ENCODE data around the gene C6orf132.

Gene C6orf132

DNA sequence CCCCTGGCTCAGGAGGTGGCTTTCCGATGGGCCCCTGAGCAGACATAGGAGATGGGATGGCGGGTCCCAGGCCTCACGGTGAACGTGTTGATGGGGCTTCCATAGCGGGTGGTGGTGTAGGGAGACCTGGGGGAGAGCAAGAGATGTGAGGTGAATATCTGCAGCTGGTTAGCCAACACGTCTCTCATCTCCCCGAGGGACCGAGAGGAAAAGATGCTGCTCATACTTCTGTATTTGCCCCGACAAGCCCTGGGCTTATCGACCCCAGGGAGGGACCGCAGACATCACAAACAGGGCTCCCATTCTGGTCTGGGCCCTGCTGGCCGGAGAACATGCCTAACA is 38.7 kb downstream of the C6orf132 start:
- DNase-seq = no peak

GRCh38 chr6:42103216-42103615 is 39.2 kb downstream of the C6orf132 start:
- DNase-seq = no peak

GRCh38 chr6:42101186-42101657 is 41.2 kb downstream of the C6orf132 start:
- DNase-seq = no peak

GRCh38 chr6:42100029-42100901 is 42.2 kb downstream of the C6orf132 start:
- no peak for DNase-seq

- DNase-seq = no peak
These were observed 42.9 kb downstream of the C6orf132 start for GRCh38 chr6:42099340-42100028.

- no peak for DNase-seq
These were observed 46.5 kb downstream of the C6orf132 start for GRCh38 chr6:42095776-42096541.

DNA sequence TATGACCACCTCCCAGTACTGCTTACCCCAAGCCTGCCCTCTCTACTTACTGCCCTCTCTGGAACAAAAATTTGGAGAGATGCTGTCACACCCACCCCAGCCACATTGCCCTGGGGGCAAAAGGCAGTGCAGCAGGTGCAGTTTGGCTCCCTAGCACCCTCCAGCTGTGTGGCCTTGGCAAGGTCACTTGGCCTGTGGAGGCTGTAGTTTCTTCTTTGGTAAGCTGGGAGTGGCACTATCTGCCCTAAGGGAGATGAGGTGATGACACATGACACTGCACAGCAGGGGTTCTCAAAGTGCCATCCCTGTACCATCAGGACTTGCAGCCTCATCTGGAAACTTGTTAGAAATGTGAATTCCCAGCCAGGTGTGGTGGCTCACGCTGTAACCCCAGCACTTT is 47.3 kb downstream of the C6orf132 start:
- no peak for DNase-seq

DNA sequence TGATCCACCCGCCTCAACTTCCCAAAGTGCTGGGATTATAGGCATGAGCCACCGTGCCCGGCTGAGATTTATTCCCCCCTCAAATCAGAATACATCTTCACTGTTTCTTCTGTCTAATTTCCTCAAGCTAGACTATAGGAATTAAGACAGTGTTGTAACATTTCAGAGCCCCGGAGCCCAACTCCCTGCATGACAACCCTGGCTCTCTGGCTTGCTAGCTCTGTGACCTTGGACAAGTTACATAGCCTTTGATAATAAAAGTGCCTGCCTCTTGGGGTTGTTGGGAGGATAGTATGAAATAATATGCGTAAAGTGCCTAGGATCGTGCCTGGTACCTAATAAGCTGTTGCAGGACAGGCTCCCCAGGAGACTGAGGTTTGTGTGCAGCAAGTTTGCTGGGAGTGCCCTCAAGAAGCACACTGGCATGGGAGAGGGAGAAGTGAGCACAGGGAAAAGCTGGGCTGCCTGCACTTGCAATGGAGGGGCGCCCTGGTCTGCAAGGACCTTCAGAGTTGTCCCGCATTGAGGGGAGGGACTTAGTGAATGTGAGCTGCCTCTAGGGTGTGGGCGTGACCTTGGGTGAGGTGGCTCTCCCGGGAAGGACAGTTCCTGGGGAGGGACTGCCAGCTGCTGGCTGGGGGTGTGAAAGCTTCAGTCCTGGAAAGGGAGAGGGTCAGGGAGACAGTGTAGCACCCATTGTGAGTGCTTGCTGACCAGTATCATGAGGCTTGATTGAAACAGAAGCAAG is 48.7 kb downstream of the C6orf132 start:
- no peak for DNase-seq

GRCh38 chr6:42091718-42092023 is 50.7 kb downstream of the C6orf132 start:
- no peak for DNase-seq

- no peak for DNase-seq
These were observed 51.4 kb downstream of the C6orf132 start for GRCh38 chr6:42090819-42091717.

- DNase-seq = no peak
These were observed 54.3 kb downstream of the C6orf132 start for GRCh38 chr6:42088101-42088591.

DNA sequence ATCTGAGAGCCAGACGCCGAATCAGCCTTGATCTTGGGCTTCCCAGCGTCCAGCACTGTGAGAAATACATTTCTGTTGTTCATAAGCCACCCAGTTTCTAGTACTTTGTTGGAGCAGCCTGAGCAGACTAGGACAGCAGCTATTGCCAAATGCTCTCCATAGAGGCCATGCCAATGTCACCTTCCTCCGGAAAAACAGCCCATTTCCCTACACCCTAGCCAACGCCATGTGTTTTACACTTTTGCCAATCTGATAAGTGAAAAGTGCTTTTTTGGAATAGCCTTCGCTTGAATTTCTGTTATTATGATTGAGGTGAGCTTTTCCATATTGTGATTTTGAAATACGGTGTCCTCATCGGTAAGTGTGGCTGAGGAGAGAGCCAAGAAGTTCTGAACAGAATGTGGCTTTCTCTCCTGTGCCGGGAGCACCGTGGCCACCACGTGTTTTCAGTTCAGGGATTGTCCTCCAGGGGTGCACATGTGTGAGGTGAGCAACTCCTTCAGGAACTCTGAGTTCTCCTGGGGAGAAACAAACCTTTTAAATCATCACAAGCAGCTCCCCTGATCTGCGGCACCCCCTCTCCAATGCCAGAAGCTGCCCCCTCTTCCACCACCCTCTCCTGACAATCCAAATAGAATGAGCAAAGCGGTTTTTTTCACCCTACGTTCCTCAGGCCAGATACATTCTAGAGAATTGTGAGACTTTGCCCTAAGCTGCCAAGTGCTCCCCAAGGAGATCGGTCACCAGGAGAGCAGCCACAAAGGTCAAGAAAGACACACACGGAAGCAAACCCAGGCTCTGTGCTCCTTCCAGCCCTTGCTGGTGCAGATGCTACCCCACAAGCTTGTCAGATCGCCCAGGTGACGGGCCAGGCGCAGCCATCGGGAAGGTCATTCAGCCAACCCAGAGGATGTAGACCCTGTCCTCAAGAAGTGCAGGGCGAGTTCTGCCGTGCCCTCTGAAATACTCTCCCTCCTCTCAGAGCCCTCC is 56.1 kb downstream of the C6orf132 start:
- no peak for DNase-seq

DNA sequence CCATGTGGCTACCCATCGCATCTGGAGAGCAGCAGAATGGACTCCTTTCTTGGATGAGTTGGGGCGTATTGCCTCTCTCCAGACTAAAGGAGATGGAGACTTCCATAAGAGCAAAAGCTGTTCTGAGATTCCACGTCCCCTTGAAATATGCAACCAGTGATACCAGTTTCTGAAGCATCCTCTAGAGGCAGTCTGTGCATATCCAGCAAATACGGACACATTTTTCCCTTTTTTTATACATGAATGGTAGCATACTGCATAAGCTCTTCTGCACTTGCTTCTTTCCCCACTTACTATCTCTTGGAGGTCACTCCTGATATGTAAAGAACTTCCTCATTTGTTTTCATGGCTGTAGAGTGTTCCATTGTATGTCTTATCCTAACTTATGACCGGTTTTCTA is 57.5 kb downstream of the C6orf132 start:
- DNase-seq = no peak

GRCh38 chr6:42083530-42083929 is 58.9 kb downstream of the C6orf132 start:
- DNase-seq = no peak

DNA sequence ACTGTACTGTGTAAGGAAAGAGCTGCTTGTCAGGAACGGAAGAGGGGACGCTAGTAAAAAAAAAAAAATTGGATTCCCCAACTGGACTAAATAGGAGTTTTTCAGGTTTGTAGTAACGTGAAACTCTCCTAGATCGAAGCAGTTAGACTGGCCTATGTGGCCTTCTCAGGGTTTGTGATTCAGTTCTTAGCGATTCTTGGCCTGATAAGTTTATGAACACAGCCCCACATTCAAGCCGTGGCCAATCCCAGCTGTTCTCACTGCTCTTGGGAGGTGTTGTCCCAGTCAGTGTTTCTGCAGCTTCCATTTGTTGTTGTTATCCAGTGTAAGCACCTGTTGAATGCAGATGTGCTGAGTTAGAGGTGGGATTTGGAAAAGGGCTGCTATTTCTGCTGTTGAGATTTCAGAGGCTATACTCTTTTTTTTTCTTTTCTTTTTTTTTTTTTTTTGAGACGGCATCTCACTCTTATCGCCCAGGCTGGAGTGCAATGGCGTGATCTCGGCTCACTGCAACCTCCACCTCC is 62.4 kb downstream of the C6orf132 start:
- no peak for DNase-seq

DNA sequence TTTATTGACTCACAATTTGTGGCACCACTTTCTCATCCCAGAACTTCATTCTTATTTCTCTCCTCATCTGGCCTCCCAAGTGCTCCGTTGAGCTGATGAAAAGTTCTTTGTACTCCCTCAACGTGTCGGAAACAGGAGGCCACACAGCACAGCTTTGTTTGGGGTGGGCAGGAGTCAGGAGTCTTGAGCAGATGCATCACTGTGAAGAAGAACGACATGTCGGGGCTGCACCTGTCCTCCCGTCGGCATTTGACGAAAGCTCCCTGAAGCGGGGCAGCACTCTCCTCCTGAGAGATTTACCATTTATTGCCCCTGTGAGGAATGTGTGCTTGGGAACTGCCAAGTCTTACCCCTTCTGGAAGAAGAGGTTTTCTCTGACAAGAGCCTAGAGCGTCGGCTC is 64.0 kb downstream of the C6orf132 start:
- no peak for DNase-seq

DNA sequence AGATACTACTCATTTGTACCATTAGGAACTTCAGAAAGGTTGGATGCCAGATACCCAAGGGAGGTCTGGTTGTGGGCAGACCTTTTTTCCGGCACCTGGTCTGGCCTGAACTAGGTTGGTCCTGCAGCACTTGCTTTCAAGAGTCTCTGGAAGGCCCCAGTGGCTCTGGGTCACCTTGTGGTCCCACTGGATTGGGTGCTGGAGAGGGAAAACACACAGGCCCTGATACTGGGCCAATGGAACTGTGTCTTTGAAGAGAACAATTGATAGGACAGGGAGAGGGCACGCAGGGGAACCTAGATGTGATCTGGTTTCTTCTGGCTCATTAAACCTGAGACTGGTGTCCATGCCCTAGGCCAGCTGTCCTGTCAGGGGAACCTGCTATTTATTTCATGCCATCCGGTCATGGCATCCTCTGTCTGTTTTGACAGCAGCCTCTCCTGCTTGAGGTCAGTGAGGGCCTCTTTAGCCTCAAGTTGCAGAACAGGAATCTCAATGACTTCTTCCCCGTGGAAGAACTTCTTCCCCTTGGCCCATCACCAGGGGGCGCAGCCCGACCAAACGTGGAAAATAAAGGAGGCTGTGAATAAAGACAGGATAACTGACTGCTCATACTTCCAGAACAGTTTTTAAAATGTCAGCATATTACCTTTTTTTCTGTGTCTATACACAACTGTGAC is 67.1 kb downstream of the C6orf132 start:
- DNase-seq = peak; percentile 81

DNA sequence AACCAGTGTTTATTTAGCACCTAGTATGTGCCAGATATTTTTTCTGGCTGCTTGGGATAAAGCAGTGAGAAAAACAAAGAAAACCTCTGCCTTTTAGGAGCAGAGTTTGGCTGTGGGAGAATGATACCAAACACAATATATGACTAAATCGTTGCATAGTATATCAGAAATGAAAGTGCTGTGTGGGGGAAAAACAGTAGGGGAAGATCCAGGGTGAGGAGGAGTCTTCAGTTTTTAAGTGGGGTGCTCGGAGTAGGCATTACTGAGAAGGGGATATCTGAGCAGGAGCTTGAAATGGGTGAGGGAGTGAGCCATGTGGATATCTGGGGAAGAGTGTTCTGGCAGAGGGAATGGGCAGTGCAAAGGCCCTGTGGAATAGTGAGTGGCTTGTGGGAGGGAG is 69.1 kb downstream of the C6orf132 start:
- DNase-seq = no peak

GRCh38 chr6:42071881-42072583 is 70.4 kb downstream of the C6orf132 start:
- DNase-seq = no peak
